ENCODE measurements around the gene THBD.

The THBD gene

GRCh38 chr20:23049201-23050075, at the start of gene THBD:
Gene THBD, minus strand, starts transcription at chr20:23049672. Its CDS starts 168 bp downstream, at chr20:23049504.
- peak; percentile 55 for DNase-seq

- no peak for DNase-seq
Observed at GRCh38 chr20:23097636-23098580, 48.4 kb upstream of the THBD start.

GRCh38 chr20:23096986-23097520, 47.6 kb upstream of the THBD start:
- no peak for DNase-seq

GRCh38 chr20:23096097-23096496, 46.6 kb upstream of the THBD start:
- DNase-seq = no peak

GRCh38 chr20:23095499-23095898, 46.0 kb upstream of the THBD start:
- no peak for DNase-seq

GRCh38 chr20:23094927-23095326, 45.5 kb upstream of the THBD start:
- DNase-seq = no peak

GRCh38 chr20:23094213-23094896, 44.9 kb upstream of the THBD start:
- DNase-seq = no peak

GRCh38 chr20:23093613-23094012, 44.1 kb upstream of the THBD start:
- no peak for DNase-seq

GRCh38 chr20:23092861-23093495, 43.5 kb upstream of the THBD start:
- DNase-seq = no peak

- peak; percentile 39 for DNase-seq
Observed at GRCh38 chr20:23092384-23092756, 42.9 kb upstream of the THBD start.

GRCh38 chr20:23091721-23092383, 42.4 kb upstream of the THBD start:
- peak; percentile 39 for DNase-seq

GRCh38 chr20:23090878-23091277, 41.4 kb upstream of the THBD start:
- no peak for DNase-seq

GRCh38 chr20:23090147-23090546, 40.7 kb upstream of the THBD start:
- DNase-seq = no peak

- DNase-seq = no peak
Observed at GRCh38 chr20:23088866-23089265, 39.4 kb upstream of the THBD start.

GRCh38 chr20:23087587-23088251, 38.2 kb upstream of the THBD start:
- DNase-seq = no peak

GRCh38 chr20:23086931-23087411, 37.5 kb upstream of the THBD start:
- no peak for DNase-seq

GRCh38 chr20:23086056-23086566, 36.6 kb upstream of the THBD start, which contains the start of gene CD93:
Gene CD93, minus strand, starts transcription at chr20:23086324. Its CDS starts 132 bp downstream, at chr20:23086192.
- DNase-seq = no peak

- no peak for DNase-seq
Observed at GRCh38 chr20:23085436-23086055, 36.1 kb upstream of the THBD start.

- DNase-seq = no peak
Observed at GRCh38 chr20:23084845-23085365, 35.4 kb upstream of the THBD start.
